Endothelial cell of umbilical vein (primary cell): ENCODE results near the gene SLC49A3.

Experiments used
- CTCF ChIP-seq, 2 donors: IDR thresholded peaks; 1 replicate in 1 of 2; 2 replicates in 1 of 2; pipeline ENCODE4 v1.5.1; 2011; ENCODE audit warnings: low read length in 2 of 2, mild to moderate bottlenecking in 2 of 2, moderate library complexity in 2 of 2, control low read depth in 1 of 2, inconsistent platforms in 1 of 2, low read depth in 1 of 2; ENCODE audit not compliant: insufficient read depth in 1 of 2; ENCODE audit errors: extremely low read depth in 1 of 2
- MAX ChIP-seq: IDR thresholded peaks from 2 replicates; pipeline ENCODE4 v1.6.1; 2011; ENCODE audit not compliant: insufficient read depth, insufficient read length

GRCh38 chr4:705278-706082 lies 16.5 kb upstream of the SLC49A3 start, which contains the start of gene PCGF3:
- TF ChIP-seq CTCF (IDR thresholded peaks at IDR 0.05; ENCODE audit: extremely low read depth in 1 of 2, insufficient read depth in 1 of 2, low read depth in 1 of 2, low read length in 2 of 2): no peak
- TF ChIP-seq MAX: no peak
